H1 (cell line): Measurements from ENCODE around the gene HTRA1. TPM values are rescaled to one million over a fixed set of nuclear protein-coding genes. Genes with fewer than 3 reads are reported as not detected.
A peak's percentile ranks its signal among the peaks of the same experiment; 100 is the strongest.

Experiments used
- CTCF ChIA-PET: fragments of 300-600 bp; sonication (Branson Sonifier 250); formaldehyde crosslinking; loops from one replicate; lab custom pipeline; 2021; ENCODE audit not compliant: partially characterized antibody; lab: Charles Lee
- POLR2A ChIA-PET: fragments of 300-600 bp; sonication (Branson Sonifier 250); formaldehyde crosslinking; loops from one replicate; lab custom pipeline; 2021; ENCODE audit warnings: inconsistent platforms; ENCODE audit not compliant: partially characterized antibody; lab: Charles Lee
- DNase-seq, 2 experiments: peaks; one replicate each; pipeline versions ENCODE4 v3.0.0 to v3.0.0-alpha.2; 2010 to 2022; ENCODE audit warnings: low spot score in 2 of 2, low read depth in 1 of 2, mixed read lengths in 1 of 2
- FAIRE-seq: peaks from 2 replicates; lab custom pipeline; 2011; peaks lifted over from hg19 to GRCh38; lab: Jason Lieb, UNC
- H2AFZ ChIP-seq: 2 replicates; pipeline ENCODE4 v1.8.1; 2012; ENCODE audit warnings: low read length, inconsistent platforms
- H2AK5ac ChIP-seq: 2 replicates; pipeline ENCODE4 v1.6.1; 2013; ENCODE audit warnings: low read depth, low read length
- H2BK120ac ChIP-seq: replicated peaks from 2 replicates; pipeline ENCODE3; 2013; ENCODE audit warnings: low read depth, low read length, inconsistent platforms
- H2BK12ac ChIP-seq: 2 replicates; pipeline ENCODE4 v1.6.1; 2013; ENCODE audit warnings: low read depth, low read length
- H2BK15ac ChIP-seq: 2 replicates; pipeline ENCODE4 v1.6.1; 2013; ENCODE audit warnings: low read length
- H2BK20ac ChIP-seq: 2 replicates; pipeline ENCODE4 v1.6.1; 2013; ENCODE audit warnings: low read length
- H2BK5ac ChIP-seq: 2 replicates; pipeline ENCODE4 v1.6.1; 2013; ENCODE audit warnings: low read depth, low read length
- H3K14ac ChIP-seq: 2 replicates; pipeline ENCODE4 v1.6.1; 2013; ENCODE audit warnings: inconsistent platforms; ENCODE audit not compliant: insufficient read length
- H3K18ac ChIP-seq: 2 replicates; pipeline ENCODE4 v1.6.1; 2013; ENCODE audit warnings: low read length; ENCODE audit errors: extremely low read depth
- H3K23ac ChIP-seq: 2 replicates; pipeline ENCODE4 v1.6.1; 2013; ENCODE audit warnings: inconsistent platforms; ENCODE audit not compliant: insufficient read length
- H3K23me2 ChIP-seq: 2 replicates; pipeline ENCODE4 v1.6.1; 2013; ENCODE audit warnings: low read depth, low read length
- H3K27ac ChIP-seq: 2 replicates; pipeline ENCODE4 v1.6.1; 2011; ENCODE audit warnings: low read depth, low read length, inconsistent platforms
- H3K27me3 ChIP-seq, 4 experiments: replicated peaks in 1 of 4; 1 replicate in 1 of 4; 2 replicates in 3 of 4; pipeline versions ENCODE4 v1.6.1 to v1.8.1; 2011 to 2013; ENCODE audit warnings: low read length in 3 of 4, mild to moderate bottlenecking in 3 of 4, inconsistent platforms in 2 of 4, mixed read lengths in 2 of 4, moderate library complexity in 1 of 4; ENCODE audit not compliant: control insufficient read depth in 3 of 4, insufficient read depth in 3 of 4; ENCODE audit errors: extremely low read depth in 1 of 4
- H3K36me3 ChIP-seq, 4 experiments: 2 replicates each; pipeline versions ENCODE4 v1.6.1 to v1.8.1; 2011 to 2013; ENCODE audit warnings: mild to moderate bottlenecking in 4 of 4, low read length in 3 of 4, moderate library complexity in 2 of 4, control low read depth in 1 of 4, inconsistent platforms in 1 of 4; ENCODE audit not compliant: insufficient read depth in 4 of 4, control insufficient read depth in 2 of 4
- H3K4ac ChIP-seq: replicated peaks from 2 replicates; pipeline ENCODE3; 2013; ENCODE audit warnings: low read length, low read depth, mixed read lengths, inconsistent platforms; ENCODE audit not compliant: insufficient read length
- H3K4me1 ChIP-seq, 4 experiments: replicated peaks in 1 of 4; 1 replicate in 1 of 4; 2 replicates in 3 of 4; pipeline versions ENCODE4 v1.6.1 to v1.8.1; 2011 to 2013; ENCODE audit warnings: low read length in 3 of 4, inconsistent platforms in 2 of 4, mixed read lengths in 1 of 4; ENCODE audit not compliant: insufficient read depth in 4 of 4, control insufficient read depth in 3 of 4
- H3K4me2 ChIP-seq, 2 experiments: 2 replicates each; pipeline versions ENCODE4 v1.6.1 to v1.8.1; 2011 to 2013; ENCODE audit warnings: low read depth in 2 of 2, low read length in 2 of 2, control low read depth in 1 of 2, inconsistent platforms in 1 of 2, mild to moderate bottlenecking in 1 of 2; ENCODE audit not compliant: insufficient read depth in 1 of 2
- H3K4me3 ChIP-seq, 4 experiments: fragments of 200-600, 300-600 bp in 1 of 4; sonication (generic), shearing (Covaris generic), sonication (Bioruptor Twin) in 1 of 4; 2 replicates each; pipeline versions ENCODE4 v1.5.1 to v1.8.1; 2011 to 2016; ENCODE audit warnings: low read length in 4 of 4, low read depth in 3 of 4, control low read depth in 2 of 4, inconsistent platforms in 2 of 4, mild to moderate bottlenecking in 2 of 4, mixed read lengths in 1 of 4, moderate library complexity in 1 of 4; ENCODE audit not compliant: insufficient read depth in 2 of 4; ENCODE audit errors: extremely low read depth in 1 of 4
- H3K56ac ChIP-seq: replicated peaks from 2 replicates; pipeline ENCODE3; 2013; ENCODE audit warnings: low read depth, mild to moderate bottlenecking, mixed read lengths, low read length, inconsistent platforms; ENCODE audit not compliant: insufficient read length
- H3K79me1 ChIP-seq: 2 replicates; pipeline ENCODE4 v1.6.1; 2013; ENCODE audit warnings: low read depth, low read length, control low read depth
- H3K79me2 ChIP-seq, 2 experiments: 2 replicates each; pipeline versions ENCODE4 v1.6.1 to v1.8.1; 2012 to 2013; ENCODE audit warnings: low read length in 2 of 2, mild to moderate bottlenecking in 2 of 2, inconsistent platforms in 1 of 2; ENCODE audit not compliant: insufficient read depth in 2 of 2, control insufficient read depth in 1 of 2
- H3K9ac ChIP-seq, 4 experiments: replicated peaks in 1 of 4; 1 replicate in 1 of 4; 2 replicates in 3 of 4; pipeline versions ENCODE4 v1.6.1 to v1.8.1; 2011 to 2013; ENCODE audit warnings: low read depth in 3 of 4, low read length in 3 of 4, control low read depth in 2 of 4, mild to moderate bottlenecking in 2 of 4, moderate library complexity in 2 of 4, inconsistent platforms in 1 of 4; ENCODE audit errors: extremely low read depth in 1 of 4
- H3K9me3 ChIP-seq, 2 experiments: 2 replicates each; pipeline versions ENCODE4 v1.6.1 to v1.8.1; 2012 to 2013; ENCODE audit warnings: mild to moderate bottlenecking in 2 of 2, moderate library complexity in 2 of 2, control low read depth in 1 of 2, inconsistent platforms in 1 of 2, low read depth in 1 of 2, low read length in 1 of 2, mixed read lengths in 1 of 2; ENCODE audit not compliant: insufficient read depth in 2 of 2
- H4K20me1 ChIP-seq, 2 experiments: replicated peaks in 1 of 2; 2 replicates each; pipeline versions ENCODE3 to v1.8.1; 2011 to 2013; ENCODE audit warnings: inconsistent platforms in 2 of 2, low read length in 2 of 2, mild to moderate bottlenecking in 1 of 2; ENCODE audit not compliant: insufficient read depth in 2 of 2, control insufficient read depth in 1 of 2
- H4K5ac ChIP-seq: 2 replicates; pipeline ENCODE4 v1.6.1; 2013; ENCODE audit warnings: low read length, low read depth, mixed read lengths, inconsistent platforms; ENCODE audit not compliant: insufficient read length
- H4K8ac ChIP-seq: 2 replicates; pipeline ENCODE4 v1.8.0; 2013; ENCODE audit warnings: mild to moderate bottlenecking, moderate library complexity, low read length, inconsistent platforms; ENCODE audit not compliant: insufficient read depth; ENCODE audit errors: extremely low read depth
- H4K91ac ChIP-seq: replicated peaks from 2 replicates; pipeline ENCODE3; 2013; ENCODE audit warnings: low read length, mixed read lengths, inconsistent platforms; ENCODE audit not compliant: insufficient read length
- ATF3 ChIP-seq: IDR thresholded peaks from 2 replicates; pipeline ENCODE4 v1.6.1; 2011; ENCODE audit warnings: low read depth, mild to moderate bottlenecking, low read length; ENCODE audit not compliant: insufficient read depth
- BCL11A ChIP-seq, 2 experiments: IDR thresholded peaks; one replicate each; pipeline ENCODE4 v1.6.1; 2011; ENCODE audit warnings: low read depth in 2 of 2, low read length in 2 of 2, mild to moderate bottlenecking in 2 of 2
- CBX8 ChIP-seq: fragments of 300-800, 300-1000 bp; sonication (generic); IDR thresholded peaks from 2 replicates; pipeline ENCODE4 v1.7.1; 2016; ENCODE audit warnings: low read depth, low read length, borderline replicate concordance
- CEBPB ChIP-seq: IDR thresholded peaks from 2 replicates; pipeline ENCODE4 v1.6.1; 2012; ENCODE audit warnings: low read depth, low read length
- CREB1 ChIP-seq: IDR thresholded peaks from 2 replicates; pipeline ENCODE4 v1.6.1; 2012; ENCODE audit warnings: inconsistent platforms
- KDM5A ChIP-seq: fragments of 200-600 bp; IDR thresholded peaks from 2 replicates; pipeline ENCODE4 v1.7.1; 2012; ENCODE audit warnings: mild to moderate bottlenecking, low read length, inconsistent platforms, mixed read lengths
- MAFK ChIP-seq: IDR thresholded peaks from 2 replicates; pipeline ENCODE4 v1.6.1; 2012; ENCODE audit warnings: low read depth, mild to moderate bottlenecking, improper control_type of control experiment, low read length
- NANOG ChIP-seq: IDR thresholded peaks from 2 replicates; pipeline ENCODE4 v1.6.1; 2011; ENCODE audit warnings: low read length, low read depth, mild to moderate bottlenecking, inconsistent platforms; ENCODE audit not compliant: insufficient read depth, poor library complexity, severe bottlenecking
- PHF8 ChIP-seq: fragments of 200-600 bp; sonication (generic); conservative IDR thresholded peaks from 2 replicates; pipeline ENCODE4 v1.7.1; 2012; ENCODE audit warnings: low read depth, mild to moderate bottlenecking, inconsistent platforms, low read length, moderate library complexity
- POLR2A ChIP-seq, 2 experiments: IDR thresholded peaks; 1 replicate in 1 of 2; 2 replicates in 1 of 2; pipeline ENCODE4 v1.6.1; 2011; ENCODE audit warnings: low read depth in 2 of 2, low read length in 2 of 2, mild to moderate bottlenecking in 2 of 2; ENCODE audit errors: control extremely low read depth in 1 of 2
- SP1 ChIP-seq: IDR thresholded peaks from 2 replicates; pipeline ENCODE4 v1.6.1; 2011; ENCODE audit warnings: low read depth, low read length
- SUZ12 ChIP-seq: fragments of 200-600 bp; sonication (generic); IDR thresholded peaks from 2 replicates; pipeline ENCODE4 v1.6.1; 2012; ENCODE audit warnings: mild to moderate bottlenecking, inconsistent platforms, low read length, moderate library complexity, mixed read lengths
- WGBS, 2 experiments: shearing (Covaris generic) in 1 of 2; methylation state at CpG; one replicate each; pipeline versions ENCODE4 v1.1.6 to v1.1.7; 2013 to 2015; ENCODE audit warnings: low lambda C conversion rate in 2 of 2, mixed read lengths in 2 of 2, inconsistent platforms in 1 of 2, low coverage in 1 of 2, missing lambda C conversion rate in 1 of 2; ENCODE audit not compliant: insufficient replicate concordance in 2 of 2, insufficient coverage in 1 of 2, insufficient read length in 1 of 2; ENCODE audit errors: extremely low coverage in 1 of 2, missing lambda C conversion rate in 1 of 2; 5-methylcytosine and 5-hydroxymethylcytosine counted together
- polyA plus RNA-seq, 7 experiments: library from polyadenylated mRNA; depleted of rRNA in 3 of 7; stranded (reverse) in 5 of 7; unstranded in 2 of 7; fragments of >200 nt in 5 of 7; fragments of 200-250 nt in 2 of 7; gene quantifications; 1 replicate in 5 of 7; 2 replicates in 1 of 7; 4 replicates in 1 of 7; pipeline versions ENCODE4 v1.2.1 to v1.2.3, GENCODE V29; 2011 to 2013; ENCODE audit warnings: missing spikeins in 2 of 7, mixed read lengths in 2 of 7
- total RNA-seq: library from RNA; stranded (reverse); fragmentation: NEBNext Ultra II Directional; extraction: Animal tissue kit (Norgen Biotek cat#: 25700); gene quantifications from 2 replicates; pipeline ENCODE4 v1.2.1, GENCODE V29; 2021
- TF ChIP-seq, protein P1 (sequence below): IDR thresholded peaks from 2 replicates; pipeline ENCODE4 v1.6.1; 2012; ENCODE audit warnings: inconsistent platforms

The HTRA1 gene
- total and polyA plus RNA-seq, 2 of the 8 experiments (the other 6 are each of a cell fraction or from before 2014, with no cell fraction given) = 15.8 to 20.1 TPM

GRCh38 chr10:122560279-122560804 lies 99.0 kb downstream of the HTRA1 start, which contains the start of gene DMBT1:
DMBT1 (plus strand) TSS chr10:122560754; CDS start chr10:122560771, 17 bp downstream.
- FAIRE-seq (no peak), DNase-seq (no peak)
- H3K9me3 ChIP-seq = no peaks in the 10 kb centered on the region
- H3K9ac ChIP-seq = no peak within 1 kb of the TSS
- H2BK15ac ChIP-seq = no peak within 1 kb of the TSS
- peaks cover 0 to 4% (median 1%) of the 10 kb centered on the region in 4 experiments; a peak in 3 of 7 replicates for H3K4me1 ChIP-seq
- CTCF ChIA-PET = interaction anchor here (0.9 to 6.3 kb wide), 2 partner anchors 8 to 79 kb away, joined by 3 to 63 read pairs; no protein-coding TSS in a partner anchor
- no peak within 1 kb of the TSS for H3K18ac ChIP-seq
- H4K5ac ChIP-seq = no peak within 1 kb of the TSS
- no peak within 1 kb of the TSS for H3K4me3 ChIP-seq
- peak within 1 kb of the TSS; percentile 8; the same call in 1 of the 2 replicates for H2AK5ac ChIP-seq
- H3K23me2 ChIP-seq = no peaks in the 10 kb centered on the region
- H2AFZ ChIP-seq = 0 out of 2 replicates have a peak within 1 kb of the TSS, but pooled peaks have one; percentile 27
- no peak within 1 kb of the TSS for H3K23ac ChIP-seq
- no peaks in the 10 kb centered on the region for H3K79me1 ChIP-seq
- H3K27me3 ChIP-seq = no peaks in the 10 kb centered on the region
- no peaks in the 10 kb centered on the region for H3K79me2 ChIP-seq
- no peak within 1 kb of the TSS for H4K91ac ChIP-seq
- H3K4me2 ChIP-seq = no peak within 1 kb of the TSS
- no peak within 1 kb of the TSS for H3K56ac ChIP-seq
- POLR2A ChIA-PET = no interaction called here
- no peak within 1 kb of the TSS for H2BK120ac ChIP-seq
- no peak within 1 kb of the TSS for H2BK20ac ChIP-seq
- no peak within 1 kb of the TSS for H2BK12ac ChIP-seq
- H4K20me1 ChIP-seq = no peaks in the 10 kb centered on the region
- no peak within 1 kb of the TSS for H4K8ac ChIP-seq
- no peak within 1 kb of the TSS for H2BK5ac ChIP-seq
- 74% methylated on average over 4 of the region's 4 CpGs; no CpG with 5 or more reads in 1 of the 2 experiments for WGBS, 2 experiments
- no peaks in the 10 kb centered on the region for H3K36me3 ChIP-seq
- H3K4ac ChIP-seq = no peak within 1 kb of the TSS
- H3K14ac ChIP-seq = no peak within 1 kb of the TSS
- H3K27ac ChIP-seq = no peak within 1 kb of the TSS
- TF ChIP-seq CREB1 = no peak
- TF ChIP-seq NANOG = no peak
- TF ChIP-seq, protein P1, sequence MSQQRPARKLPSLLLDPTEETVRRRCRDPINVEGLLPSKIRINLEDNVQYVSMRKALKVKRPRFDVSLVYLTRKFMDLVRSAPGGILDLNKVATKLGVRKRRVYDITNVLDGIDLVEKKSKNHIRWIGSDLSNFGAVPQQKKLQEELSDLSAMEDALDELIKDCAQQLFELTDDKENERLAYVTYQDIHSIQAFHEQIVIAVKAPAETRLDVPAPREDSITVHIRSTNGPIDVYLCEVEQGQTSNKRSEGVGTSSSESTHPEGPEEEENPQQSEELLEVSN = no peak
- no peak for TF ChIP-seq CEBPB
- no peak for TF ChIP-seq PHF8
- no peak for TF ChIP-seq POLR2A (IDR thresholded peaks at IDR 0.05; ENCODE audit: control extremely low read depth in 1 of 2, low read depth in 2 of 2, low read length in 2 of 2)
- no peak for TF ChIP-seq BCL11A (IDR thresholded peaks at IDR 0.05; ENCODE audit: low read depth in 2 of 2, low read length in 2 of 2)
- no peak for TF ChIP-seq SUZ12
- no peak for TF ChIP-seq SP1
- TF ChIP-seq KDM5A = no peak
- TF ChIP-seq CBX8 = no peak
- no peak for TF ChIP-seq ATF3
- no peak for TF ChIP-seq MAFK
